Lung (tissue), 12 donors: ENCODE results near the gene MAL. TPM values are rescaled to one million over a fixed set of nuclear protein-coding genes. Genes with fewer than 3 reads are reported as not detected.

ENCODE experiments used
- ATAC-seq: fragments of 200-7000 bp; cut with Tn5 transposase; one replicate; pipeline ENCODE4 v1.9.1; 2020; ENCODE audit warnings: moderate number of reproducible peaks; ENCODE audit not compliant: insufficient read depth, low FRiP score
- DNase-seq, 3 donors: peaks; one replicate each; pipeline ENCODE4 v3.0.0-alpha.2; 2013 to 2017
- H3K27ac ChIP-seq, 2 donors: one replicate each; pipeline ENCODE4 v1.5.1; 2013; ENCODE audit warnings: mild to moderate bottlenecking in 2 of 2, moderate library complexity in 2 of 2, control low read depth in 1 of 2, inconsistent platforms in 1 of 2, low read depth in 1 of 2, low read length in 1 of 2
- H3K27me3 ChIP-seq, 3 donors: one replicate each; pipeline ENCODE4 v1.5.1; 2013; ENCODE audit warnings: low read length in 2 of 3; ENCODE audit not compliant: control insufficient read depth in 3 of 3, insufficient read depth in 3 of 3
- H3K36me3 ChIP-seq, 4 donors: one replicate each; pipeline ENCODE4 v1.5.1; 2013; ENCODE audit warnings: low read length in 4 of 4, mild to moderate bottlenecking in 1 of 4, moderate library complexity in 1 of 4; ENCODE audit not compliant: control insufficient read depth in 4 of 4, insufficient read depth in 4 of 4
- H3K4me1 ChIP-seq, 5 donors: one replicate each; pipeline ENCODE4 v1.5.1; 2013; ENCODE audit warnings: low read length in 5 of 5, mild to moderate bottlenecking in 2 of 5, moderate library complexity in 1 of 5; ENCODE audit not compliant: control insufficient read depth in 5 of 5, insufficient read depth in 5 of 5
- H3K4me3 ChIP-seq: one replicate; pipeline ENCODE4 v1.5.1; 2013; ENCODE audit warnings: mild to moderate bottlenecking, control low read depth, moderate library complexity
- H3K9ac ChIP-seq, 2 donors: one replicate each; pipeline ENCODE4 v1.5.1; 2013; ENCODE audit warnings: low read length in 2 of 2, control low read depth in 1 of 2; ENCODE audit not compliant: insufficient read depth in 1 of 2
- H3K9me3 ChIP-seq, 4 donors: one replicate each; pipeline ENCODE4 v1.5.1; 2013; ENCODE audit warnings: low read length in 3 of 4, mild to moderate bottlenecking in 1 of 4, moderate library complexity in 1 of 4; ENCODE audit not compliant: control insufficient read depth in 4 of 4, insufficient read depth in 3 of 4
- CTCF ChIP-seq: IDR thresholded peaks from 2 replicates; pipeline ENCODE4 v1.5.1; 2012; ENCODE audit warnings: mild to moderate bottlenecking; ENCODE audit errors: control extremely low read depth, extremely low read depth
- WGBS, 2 donors: extraction: QIAGEN DNeasy Blood & Tissue Kit; methylation state at CpG; one replicate each; pipeline ENCODE4 v1.1.7; 2013; 5-methylcytosine and 5-hydroxymethylcytosine counted together
- polyA plus RNA-seq, 2 donors: library from polyadenylated mRNA; stranded (reverse); fragments of 200-250 nt; gene quantifications; one replicate each; pipeline ENCODE4 v1.2.1, GENCODE V29; 2013
- total RNA-seq, 2 donors: library from RNA; depleted of rRNA in 1 of 2; stranded (reverse); fragments of >200 nt in 1 of 2; gene quantifications; one replicate each; pipeline ENCODE4 v1.2.1, GENCODE V29; 2014 to 2021
- donor health status: control.
- donor health status: control.
- donor health status: Bipolar disorder and iron deficiency.
- donor health status: healthy.
- donor health status: DM: yes; HTN: yes; CAD: no.

MAL gene
- total and polyA plus RNA-seq, 4 donors = 1.3 to 19.0 (median 10.5) TPM

DNA sequence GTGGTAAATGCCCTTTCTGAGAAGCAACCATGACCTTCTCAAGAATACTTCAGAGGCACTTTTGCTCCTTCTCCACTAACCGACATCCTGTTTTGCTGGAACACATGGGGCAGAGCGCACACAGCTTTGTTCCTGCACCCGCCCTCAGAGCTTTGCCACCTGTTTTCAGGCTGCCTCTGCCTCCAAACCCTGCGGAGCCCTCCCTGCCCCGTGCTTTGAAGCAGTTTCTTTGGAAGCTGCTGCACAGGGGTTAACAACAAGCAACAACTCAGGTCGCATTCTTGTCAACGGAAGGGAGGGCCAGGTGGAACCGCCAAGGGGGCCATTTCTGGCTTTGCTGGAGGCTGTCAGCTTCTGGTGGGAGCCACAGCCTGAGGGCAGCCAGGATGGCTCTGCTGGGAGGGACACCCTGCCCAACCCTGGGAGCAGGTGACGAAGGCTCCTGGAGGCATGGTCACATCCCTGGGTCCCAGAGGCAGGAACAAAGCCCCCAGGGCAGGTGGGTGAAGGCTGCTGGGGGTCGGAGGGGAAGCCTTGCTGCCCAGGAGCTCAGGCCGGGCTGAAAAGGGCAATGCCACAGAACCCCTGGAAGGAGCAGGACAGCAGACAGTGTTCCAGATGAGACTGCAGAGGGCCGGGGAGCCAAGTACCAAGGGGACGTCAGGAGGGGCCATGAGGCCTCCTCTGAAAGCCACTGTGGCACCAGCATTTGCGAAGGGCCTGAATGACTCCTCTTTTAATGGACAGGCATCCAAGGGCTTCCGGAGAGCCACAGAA, 49.3 kb downstream of the MAL start:
- H3K27ac ChIP-seq = no peak overlapping the region
- H3K9me3 ChIP-seq = no peaks in the 10 kb centered on the region
- ATAC-seq (no peak), DNase-seq (peak in 1 of 3 donors; percentile 39)
- no peak overlapping the region for H3K4me3 ChIP-seq
- 53 to 58% methylated on average over 15 of the region's 15 CpGs for WGBS, 2 donors
- H3K27me3 ChIP-seq = peaks cover 0 to 19% (median 13%) of the 10 kb centered on the region in 3 donors
- peaks cover 0 to 16% (median 3%) of the 10 kb centered on the region in 5 donors for H3K4me1 ChIP-seq
- no peaks in the 10 kb centered on the region for H3K36me3 ChIP-seq
- H3K9ac ChIP-seq = no peak overlapping the region
- no peak for TF ChIP-seq CTCF

DNA sequence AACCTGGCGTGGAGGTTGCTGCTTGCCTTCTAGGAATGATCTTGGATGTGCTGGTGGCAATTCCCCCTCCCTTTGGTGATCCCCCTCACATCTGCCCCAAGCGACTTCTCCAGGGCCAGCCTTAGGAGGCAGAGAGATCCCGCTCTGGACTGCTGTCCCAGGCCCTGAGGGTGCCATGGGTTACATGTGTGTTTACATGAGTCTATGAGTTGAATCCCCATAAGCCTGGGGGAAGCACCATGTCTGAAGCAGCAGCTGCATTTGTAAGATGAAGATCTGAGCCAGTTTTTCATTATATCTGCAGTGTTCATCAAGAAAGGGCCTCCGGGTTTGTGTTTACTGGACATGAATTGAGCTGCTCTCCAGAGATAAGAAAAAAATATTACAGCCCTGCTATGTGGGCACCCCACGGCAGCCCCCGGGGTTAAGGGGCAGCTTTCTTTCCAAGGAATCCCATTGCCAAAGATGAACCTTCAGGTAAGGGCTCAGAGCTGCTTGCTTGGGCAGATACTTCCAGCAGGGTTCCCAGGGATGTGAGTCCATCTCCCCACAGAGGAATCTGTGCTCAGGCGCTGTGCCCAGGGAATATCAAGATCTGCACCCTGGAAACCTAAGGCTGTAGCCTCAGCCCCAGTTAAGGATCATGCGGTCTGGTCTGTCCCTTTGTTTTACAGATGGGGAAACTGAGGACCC, 50.1 kb downstream of the MAL start:
- Histone ChIP-seq H3K9me3 (no peaks in the 10 kb centered on the region), H3K27me3 (peaks cover 0 to 19% (median 13%) of the 10 kb centered on the region in 3 donors), H3K36me3 (no peaks in the 10 kb centered on the region), H3K27ac (no peak overlapping the region), H3K4me3 (no peak overlapping the region), H3K9ac (no peak overlapping the region), H3K4me1 (peaks cover 0 to 16% (median 3%) of the 10 kb centered on the region in 5 donors)
- no peak for DNase-seq
- WGBS, 2 donors = 77 to 82% methylated on average over 8 of the region's 8 CpGs
- TF ChIP-seq CTCF = no peak
- no peak for ATAC-seq

DNA sequence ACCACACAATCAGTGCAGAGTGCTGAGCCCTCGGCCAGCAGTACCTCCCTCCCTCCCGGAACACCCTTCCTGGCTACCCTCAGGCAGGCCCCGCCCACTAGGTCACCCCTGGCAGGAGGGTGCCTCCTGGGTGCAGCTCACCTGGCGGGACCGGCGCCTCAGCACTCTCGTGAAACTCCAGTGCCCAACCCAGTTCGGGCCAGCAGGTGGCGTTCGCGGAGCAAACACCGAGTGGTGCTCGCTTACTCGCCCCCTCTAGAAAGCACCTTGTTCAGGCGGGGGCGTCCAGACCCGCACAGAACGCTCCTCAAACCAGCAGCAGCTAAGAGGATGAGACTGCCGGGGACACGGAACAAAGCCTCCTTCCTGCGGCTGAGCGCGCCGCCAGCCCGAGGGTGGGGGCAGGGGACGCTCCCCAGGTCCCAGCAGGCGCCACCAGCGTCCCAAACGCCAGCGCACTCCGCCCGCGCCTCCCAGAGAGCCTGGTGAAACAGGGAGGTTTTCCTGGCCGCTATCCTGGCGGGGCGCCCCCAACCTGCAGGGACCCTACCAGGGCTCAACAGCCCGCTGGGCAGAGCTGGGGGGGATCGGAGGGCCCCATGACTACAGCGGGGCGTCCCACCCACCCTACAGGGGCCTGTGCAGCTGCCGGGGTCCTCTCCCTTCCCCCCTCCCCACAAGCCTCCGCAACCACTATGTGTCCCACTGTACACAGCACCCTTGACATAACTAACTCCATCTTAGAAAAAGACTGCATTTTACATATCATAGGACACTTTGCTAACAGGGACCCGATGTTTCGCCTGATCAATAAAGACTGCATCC, 51.4 kb downstream of the MAL start:
- Histone ChIP-seq H3K4me3 (peak overlapping the region; percentile 14), H3K4me1 (peaks cover 0 to 16% (median 3%) of the 10 kb centered on the region in 5 donors), H3K27me3 (peaks cover 0 to 19% (median 13%) of the 10 kb centered on the region in 3 donors), H3K9me3 (no peaks in the 10 kb centered on the region), H3K27ac (no peak overlapping the region), H3K36me3 (no peaks in the 10 kb centered on the region), H3K9ac (no peak overlapping the region)
- TF ChIP-seq CTCF = peak; percentile 32
- peak; percentile 88 for ATAC-seq
- WGBS, 2 donors = 7 to 11% methylated on average over 32 to 44 of the region's 44 CpGs
- DNase-seq = peak; percentile 57 to 73 (median 69)
